Measurements from ENCODE around the gene OGDHL. TPM values are rescaled to one million over a fixed set of nuclear protein-coding genes. Genes with fewer than 3 reads are reported as not detected.

The OGDHL gene
- total and polyA plus RNA-seq, 9 of the 15 experiments (the other 6 are each of a cell fraction or from before 2014, with no cell fraction given), result 0.01 to 1.8 (median 0.91) TPM

DNA sequence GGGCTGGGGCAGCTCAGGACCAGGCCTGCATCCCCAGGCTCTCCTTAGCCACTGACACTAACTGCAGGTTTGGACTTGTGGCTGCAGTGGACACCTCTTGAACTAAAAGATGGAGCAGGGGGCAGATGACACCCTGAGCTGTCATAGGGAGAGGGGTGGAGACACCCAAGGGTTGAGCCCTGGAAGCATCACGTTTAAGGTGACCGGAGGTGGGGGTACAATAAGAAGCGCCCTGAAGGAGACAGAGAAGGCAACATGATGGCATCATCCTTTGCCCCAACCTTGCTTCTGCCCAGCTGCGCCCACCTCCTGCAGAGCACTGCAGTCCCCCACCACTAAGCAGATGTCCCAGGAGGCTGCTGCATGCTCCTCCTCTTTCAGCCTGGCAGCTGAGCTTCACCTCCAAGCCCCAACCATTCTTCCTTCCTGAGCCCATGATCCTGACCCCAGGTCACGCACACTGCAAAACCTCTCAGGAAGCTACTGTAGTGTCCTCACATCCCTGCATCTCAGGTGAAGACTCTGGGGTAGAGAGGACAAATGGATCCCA is 25.5 kb downstream of the OGDHL start:
- POLR2A ChIA-PET, result no interaction called here
- no peak for ATAC-seq
- Histone ChIP-seq H3K9ac (ENCODE audit: insufficient read depth in 1 of 2, low read depth in 2 of 2, low read length in 2 of 2) (no peak overlapping the region), H3K9me1 (ENCODE audit: control insufficient read depth, insufficient read depth, low read length) (no peaks in the 10 kb centered on the region), H3K4me1 (replicated peaks in 1 of 2; ENCODE audit: control insufficient read depth in 2 of 2, insufficient read depth in 2 of 2, low read length in 2 of 2) (peaks cover 0 to 12% of the 10 kb centered on the region in 2 experiments; a peak in 2 of 5 replicates), H3K36me3 (ENCODE audit: control insufficient read depth, insufficient read depth, low read length) (no peaks in the 10 kb centered on the region), H4K20me1 (replicated peaks; ENCODE audit: control insufficient read depth, insufficient read depth, low read length) (peaks cover 29% of the 10 kb centered on the region), H3K27me3 (ENCODE audit: control insufficient read depth in 2 of 2, insufficient read depth in 2 of 2, low read length in 2 of 2) (peaks cover 0 to 55% of the 10 kb centered on the region in 2 experiments; a peak in 3 of 5 replicates), H3K27ac (ENCODE audit: extremely low read depth, low read depth, low read length) (no peak overlapping the region), H3K4me3 (no peak overlapping the region), H3K4me2 (ENCODE audit: insufficient read depth, low read length) (no peak overlapping the region), H2AFZ (ENCODE audit: low read depth, low read length) (no peak overlapping the region), H3K79me2 (ENCODE audit: control insufficient read depth, insufficient read depth, low read length) (no peaks in the 10 kb centered on the region), H3K9me3 (replicated peaks; ENCODE audit: control insufficient read depth, insufficient read depth, low read depth, low read length) (no peaks in the 10 kb centered on the region)
- 6% methylated on average over 5 of the region's 5 CpGs for WGBS (ENCODE audit: insufficient coverage, low coverage, missing lambda C conversion rate)
- in situ Hi-C loops (cut with MboI), result no loop called here
- DNase-seq (ENCODE audit: extremely low read depth in 1 of 4, low spot score in 3 of 4), result no peak
- CTCF ChIA-PET (ENCODE audit: low intra/inter-chr PET ratio), result no interaction called here
- intact Hi-C loops (cut with micrococcal nuclease), result no loop called here
- FAIRE-seq, result no peak
- no peak for TF ChIP-seq HNRNPLL (IDR thresholded peaks at IDR 0.05; ENCODE audit: low read depth, low read length, poor library complexity, severe bottlenecking)
- no peak for TF ChIP-seq DDX20 (tag; IDR thresholded peaks at IDR 0.05; ENCODE audit: low read depth)
- no peak for TF ChIP-seq SMAD2 (IDR thresholded peaks at IDR 0.05; ENCODE audit: low read depth, low read length)
- no peak for TF ChIP-seq ZNF12 (CRISPR knock-in tag; IDR thresholded peaks at IDR 0.05)
- TF ChIP-seq HMGN3 (IDR thresholded peaks at IDR 0.05; ENCODE audit: borderline replicate concordance, extremely low read depth, insufficient read length, low read depth, low read length), result no peak
- TF ChIP-seq EZH2 (IDR thresholded peaks at IDR 0.05; ENCODE audit: borderline replicate concordance, low read depth, low read length), result no peak
- no peak for TF ChIP-seq PYGO2 (tag; IDR thresholded peaks at IDR 0.05)
- no peak for TF ChIP-seq ZNF696 (CRISPR knock-in tag; conservative IDR thresholded peaks at IDR 0.05)
- TF ChIP-seq NFATC3 (IDR thresholded peaks at IDR 0.05), result no peak
- BruUV-seq (replicated peaks), result no TSS peak

All from K562 (cell line).